Peyer's patch (tissue), 4 donors: Measurements from ENCODE around the gene GAN. TPM values are rescaled to one million over a fixed set of nuclear protein-coding genes. Genes with fewer than 3 reads are reported as not detected.

Source experiments
- DNase-seq, 3 donors: peaks; one replicate each; pipeline ENCODE4 v3.0.0-alpha.2; 2017 to 2019
- H3K27ac ChIP-seq, 4 donors: fragments of 200-600 bp; sonication (generic); one replicate each; pipeline ENCODE4 v1.5.1; 2016 to 2019
- H3K27me3 ChIP-seq, 2 donors: fragments of 200-600 bp; sonication (generic); one replicate each; pipeline ENCODE4 v1.5.1; 2019
- H3K36me3 ChIP-seq, 3 donors: fragments of 200-600 bp; sonication (generic); one replicate each; pipeline ENCODE4 v1.5.1; 2016 to 2019
- H3K4me1 ChIP-seq, 4 donors: fragments of 200-600 bp; sonication (generic); one replicate each; pipeline ENCODE4 v1.5.1; 2016 to 2019
- H3K4me3 ChIP-seq, 4 donors: fragments of 200-600 bp; sonication (generic); 1 replicate in 3 of 4; 2 replicates in 1 of 4; pipeline ENCODE4 v1.5.1; 2016 to 2019; ENCODE audit warnings: mild to moderate bottlenecking in 1 of 4
- H3K9me3 ChIP-seq, 4 donors: fragments of 200-600 bp; sonication (generic); one replicate each; pipeline ENCODE4 v1.5.1; 2016 to 2019; ENCODE audit warnings: mild to moderate bottlenecking in 1 of 4
- POLR2A ChIP-seq, 2 donors: fragments of 450-650 bp; IDR thresholded peaks; one replicate each; pipeline ENCODE4 v1.5.1; 2017; ENCODE audit warnings: antibody characterized with exemption in 2 of 2, mild to moderate bottlenecking in 2 of 2, moderate library complexity in 2 of 2
- total RNA-seq, 4 donors: library from RNA; depleted of rRNA; stranded (reverse); fragments of >200 nt; gene quantifications; one replicate each; pipeline ENCODE4 v1.1.0, GENCODE V29; 2016
- TF ChIP-seq, protein P1 (sequence below), 6 experiments: fragments of 450-650 bp in 4 of 6; fragments of 200-600 bp in 2 of 6; sonication (generic) in 1 of 6; IDR thresholded peaks; one replicate each; pipeline ENCODE4 v1.5.1; 2017 to 2019; ENCODE audit warnings: antibody characterized with exemption in 6 of 6, mild to moderate bottlenecking in 3 of 6, moderate library complexity in 1 of 6

GAN gene
- total RNA-seq, 4 donors from 2014 or later: 7.4 to 15.2 (median 11.9) TPM

- TF ChIP-seq POLR2A (IDR thresholded peaks at IDR 0.05): no peak
- TF ChIP-seq, protein P1, sequence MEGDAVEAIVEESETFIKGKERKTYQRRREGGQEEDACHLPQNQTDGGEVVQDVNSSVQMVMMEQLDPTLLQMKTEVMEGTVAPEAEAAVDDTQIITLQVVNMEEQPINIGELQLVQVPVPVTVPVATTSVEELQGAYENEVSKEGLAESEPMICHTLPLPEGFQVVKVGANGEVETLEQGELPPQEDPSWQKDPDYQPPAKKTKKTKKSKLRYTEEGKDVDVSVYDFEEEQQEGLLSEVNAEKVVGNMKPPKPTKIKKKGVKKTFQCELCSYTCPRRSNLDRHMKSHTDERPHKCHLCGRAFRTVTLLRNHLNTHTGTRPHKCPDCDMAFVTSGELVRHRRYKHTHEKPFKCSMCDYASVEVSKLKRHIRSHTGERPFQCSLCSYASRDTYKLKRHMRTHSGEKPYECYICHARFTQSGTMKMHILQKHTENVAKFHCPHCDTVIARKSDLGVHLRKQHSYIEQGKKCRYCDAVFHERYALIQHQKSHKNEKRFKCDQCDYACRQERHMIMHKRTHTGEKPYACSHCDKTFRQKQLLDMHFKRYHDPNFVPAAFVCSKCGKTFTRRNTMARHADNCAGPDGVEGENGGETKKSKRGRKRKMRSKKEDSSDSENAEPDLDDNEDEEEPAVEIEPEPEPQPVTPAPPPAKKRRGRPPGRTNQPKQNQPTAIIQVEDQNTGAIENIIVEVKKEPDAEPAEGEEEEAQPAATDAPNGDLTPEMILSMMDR (IDR thresholded peaks at IDR 0.05): no peak
- no peaks in the 10 kb centered on the region for H3K9me3 ChIP-seq
- H3K27me3 ChIP-seq: no peaks in the 10 kb centered on the region
- H3K4me1 ChIP-seq: no peaks in the 10 kb centered on the region
- H3K4me3 ChIP-seq: no peak overlapping the region
- peak overlapping the region in 1 of 4 donors; percentile 37 for H3K27ac ChIP-seq
- peaks cover 0 to 1% (median 0%) of the 10 kb centered on the region in 3 donors for H3K36me3 ChIP-seq
- no peak for DNase-seq
Measured at GRCh38 chr16:81384006-81384405, 69.2 kb downstream of the GAN start.

DNA sequence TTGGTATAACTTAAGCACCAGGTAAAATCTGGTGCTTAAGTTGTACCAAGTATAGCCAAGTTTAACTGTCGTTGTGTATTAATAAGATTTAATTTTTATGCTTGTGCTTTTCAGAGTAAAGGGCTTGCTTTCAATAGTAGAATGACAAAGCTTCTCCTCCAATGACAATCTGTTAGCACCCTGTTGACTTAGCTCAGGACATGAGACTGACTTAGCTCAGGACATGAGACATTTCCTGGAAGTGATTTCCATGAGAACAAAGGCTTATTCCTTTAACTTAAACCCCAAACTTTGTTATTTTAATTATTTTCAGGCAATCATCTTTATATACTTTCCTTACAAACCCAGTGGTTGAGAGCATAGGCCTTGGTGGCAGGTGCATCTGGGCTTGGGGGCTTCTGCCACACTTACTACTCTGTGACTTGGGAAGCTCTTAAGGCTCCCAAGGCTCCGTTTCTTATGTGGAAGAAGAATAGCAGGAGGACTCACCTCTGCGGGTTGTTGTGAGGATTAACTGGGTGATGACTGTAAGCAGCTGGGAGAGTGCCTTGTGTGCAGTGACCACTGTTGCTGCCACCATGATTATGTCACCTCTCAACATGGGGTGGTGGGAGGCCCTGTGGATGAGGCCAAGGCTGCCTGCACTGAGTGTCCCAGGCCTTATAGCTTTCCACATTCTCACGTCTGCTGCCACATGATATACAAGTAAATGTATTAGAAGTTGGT, 70.4 kb downstream of the GAN start:
- Histone ChIP-seq H3K27ac (peak overlapping the region in 1 of 4 donors; percentile 37), H3K36me3 (peaks cover 0 to 6% (median 0%) of the 10 kb centered on the region in 3 donors), H3K9me3 (no peaks in the 10 kb centered on the region), H3K4me1 (no peaks in the 10 kb centered on the region), H3K27me3 (no peaks in the 10 kb centered on the region), H3K4me3 (no peak overlapping the region)
- no peak for DNase-seq
- no peak for TF ChIP-seq POLR2A (IDR thresholded peaks at IDR 0.05)
- TF ChIP-seq, protein P1 (IDR thresholded peaks at IDR 0.05): no peak

GRCh38 chr16:81388357-81388756, 73.6 kb downstream of the GAN start:
- TF ChIP-seq, protein P1 (IDR thresholded peaks at IDR 0.05): no peak
- TF ChIP-seq POLR2A (IDR thresholded peaks at IDR 0.05): no peak
- no peak overlapping the region for H3K27ac ChIP-seq
- DNase-seq: no peak
- no peaks in the 10 kb centered on the region for H3K9me3 ChIP-seq
- no peaks in the 10 kb centered on the region for H3K27me3 ChIP-seq
- no peak overlapping the region for H3K4me3 ChIP-seq
- peaks cover 0 to 20% (median 0%) of the 10 kb centered on the region in 3 donors for H3K36me3 ChIP-seq
- H3K4me1 ChIP-seq: no peaks in the 10 kb centered on the region

DNA sequence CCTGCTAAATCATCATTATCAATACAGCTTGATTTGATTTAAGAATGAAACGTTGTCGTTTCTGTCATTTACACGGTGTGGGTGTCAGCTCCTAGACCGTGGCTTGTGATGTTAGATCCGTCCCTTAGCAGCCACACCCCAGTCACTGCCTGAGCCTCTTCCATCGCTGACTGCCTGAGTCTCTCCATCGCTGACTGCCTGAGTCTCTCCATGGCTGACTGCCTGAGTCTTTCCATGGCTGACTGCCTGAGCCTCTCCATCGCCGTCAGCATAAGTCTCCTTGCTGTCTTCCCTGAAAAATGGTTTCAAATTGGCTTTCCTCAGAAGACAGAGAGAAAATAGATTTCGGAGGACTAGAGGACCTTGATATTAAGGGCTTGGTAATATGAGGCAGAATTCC, 76.1 kb downstream of the GAN start:
- TF ChIP-seq, protein P1 (IDR thresholded peaks at IDR 0.05): no peak
- TF ChIP-seq POLR2A (IDR thresholded peaks at IDR 0.05): no peak
- no peak for DNase-seq
- H3K27me3 ChIP-seq: no peaks in the 10 kb centered on the region
- H3K4me1 ChIP-seq: no peaks in the 10 kb centered on the region
- peaks cover 0 to 20% (median 0%) of the 10 kb centered on the region in 3 donors for H3K36me3 ChIP-seq
- H3K9me3 ChIP-seq: no peaks in the 10 kb centered on the region
- no peak overlapping the region for H3K27ac ChIP-seq
- H3K4me3 ChIP-seq: no peak overlapping the region

DNA sequence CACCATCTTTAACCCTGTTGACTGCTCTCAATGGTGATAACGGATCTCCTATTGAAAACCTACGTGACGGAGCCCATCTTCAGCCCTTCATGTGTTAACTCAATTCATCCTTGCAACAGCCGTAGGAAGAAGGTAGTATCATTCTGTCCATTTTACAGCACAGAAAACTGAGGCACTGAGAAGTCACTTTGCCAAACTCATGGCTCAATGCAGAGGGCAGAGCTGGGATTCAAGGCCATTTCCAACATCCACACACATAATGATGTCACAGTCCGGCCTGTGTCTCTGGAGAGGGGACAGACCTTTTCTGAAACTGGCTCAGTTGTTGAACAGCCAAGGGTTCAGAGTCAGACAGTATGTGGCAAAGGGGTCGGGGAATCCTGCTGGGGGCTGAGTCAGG, 77.2 kb downstream of the GAN start:
- Histone ChIP-seq H3K4me3 (no peak overlapping the region), H3K27me3 (no peaks in the 10 kb centered on the region), H3K27ac (no peak overlapping the region), H3K9me3 (no peaks in the 10 kb centered on the region), H3K36me3 (peaks cover 0 to 20% (median 0%) of the 10 kb centered on the region in 3 donors), H3K4me1 (no peaks in the 10 kb centered on the region)
- no peak for TF ChIP-seq POLR2A (IDR thresholded peaks at IDR 0.05)
- TF ChIP-seq, protein P1 (IDR thresholded peaks at IDR 0.05): no peak
- no peak for DNase-seq
